ENCODE data around the gene MAP4K1.

- TF ChIP-seq CTCF (IDR thresholded peaks at IDR 0.05; ENCODE audit: insufficient read depth, low read length) = no peak
- TF ChIP-seq GABPA (IDR thresholded peaks at IDR 0.05; ENCODE audit: low read depth) = no peak
- no peak for TF ChIP-seq REST (IDR thresholded peaks at IDR 0.05; ENCODE audit: insufficient replicate concordance, low read depth)
- no peak for TF ChIP-seq POLR2AphosphoS5 (IDR thresholded peaks at IDR 0.05; ENCODE audit: low read depth)
Measured at GRCh38 chr19:38580080-38580479, 37.7 kb downstream of the MAP4K1 start.
